ENCODE results near the gene CACNG6. TPM values are rescaled to one million over a fixed set of nuclear protein-coding genes. Genes with fewer than 3 reads are reported as not detected.

Gene CACNG6
- total and polyA plus RNA-seq, 10 of the 15 experiments (the other 5 are each of a cell fraction or from before 2014, with no cell fraction given) = 0.07 TPM; not detected in 9

- TF ChIP-seq ZBTB11 (CRISPR knock-in tag; IDR thresholded peaks at IDR 0.05) (no peak), SIN3A (IDR thresholded peaks at IDR 0.05; ENCODE audit: low read depth, low read length) (no peak), HCFC1 (IDR thresholded peaks at IDR 0.05; ENCODE audit: low read length) (no peak), NKRF (conservative IDR thresholded peaks at IDR 0.05) (no peak), IRF4 (IDR thresholded peaks at IDR 0.05; ENCODE audit: low read depth, low read length) (no peak)
- TF ChIP-seq, protein P1, sequence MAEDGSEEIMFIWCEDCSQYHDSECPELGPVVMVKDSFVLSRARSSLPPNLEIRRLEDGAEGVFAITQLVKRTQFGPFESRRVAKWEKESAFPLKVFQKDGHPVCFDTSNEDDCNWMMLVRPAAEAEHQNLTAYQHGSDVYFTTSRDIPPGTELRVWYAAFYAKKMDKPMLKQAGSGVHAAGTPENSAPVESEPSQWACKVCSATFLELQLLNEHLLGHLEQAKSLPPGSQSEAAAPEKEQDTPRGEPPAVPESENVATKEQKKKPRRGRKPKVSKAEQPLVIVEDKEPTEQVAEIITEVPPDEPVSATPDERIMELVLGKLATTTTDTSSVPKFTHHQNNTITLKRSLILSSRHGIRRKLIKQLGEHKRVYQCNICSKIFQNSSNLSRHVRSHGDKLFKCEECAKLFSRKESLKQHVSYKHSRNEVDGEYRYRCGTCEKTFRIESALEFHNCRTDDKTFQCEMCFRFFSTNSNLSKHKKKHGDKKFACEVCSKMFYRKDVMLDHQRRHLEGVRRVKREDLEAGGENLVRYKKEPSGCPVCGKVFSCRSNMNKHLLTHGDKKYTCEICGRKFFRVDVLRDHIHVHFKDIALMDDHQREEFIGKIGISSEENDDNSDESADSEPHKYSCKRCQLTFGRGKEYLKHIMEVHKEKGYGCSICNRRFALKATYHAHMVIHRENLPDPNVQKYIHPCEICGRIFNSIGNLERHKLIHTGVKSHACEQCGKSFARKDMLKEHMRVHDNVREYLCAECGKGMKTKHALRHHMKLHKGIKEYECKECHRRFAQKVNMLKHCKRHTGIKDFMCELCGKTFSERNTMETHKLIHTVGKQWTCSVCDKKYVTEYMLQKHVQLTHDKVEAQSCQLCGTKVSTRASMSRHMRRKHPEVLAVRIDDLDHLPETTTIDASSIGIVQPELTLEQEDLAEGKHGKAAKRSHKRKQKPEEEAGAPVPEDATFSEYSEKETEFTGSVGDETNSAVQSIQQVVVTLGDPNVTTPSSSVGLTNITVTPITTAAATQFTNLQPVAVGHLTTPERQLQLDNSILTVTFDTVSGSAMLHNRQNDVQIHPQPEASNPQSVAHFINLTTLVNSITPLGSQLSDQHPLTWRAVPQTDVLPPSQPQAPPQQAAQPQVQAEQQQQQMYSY (CRISPR knock-in tag; IDR thresholded peaks at IDR 0.05) = no peak
- TF ChIP-seq, protein P2, sequence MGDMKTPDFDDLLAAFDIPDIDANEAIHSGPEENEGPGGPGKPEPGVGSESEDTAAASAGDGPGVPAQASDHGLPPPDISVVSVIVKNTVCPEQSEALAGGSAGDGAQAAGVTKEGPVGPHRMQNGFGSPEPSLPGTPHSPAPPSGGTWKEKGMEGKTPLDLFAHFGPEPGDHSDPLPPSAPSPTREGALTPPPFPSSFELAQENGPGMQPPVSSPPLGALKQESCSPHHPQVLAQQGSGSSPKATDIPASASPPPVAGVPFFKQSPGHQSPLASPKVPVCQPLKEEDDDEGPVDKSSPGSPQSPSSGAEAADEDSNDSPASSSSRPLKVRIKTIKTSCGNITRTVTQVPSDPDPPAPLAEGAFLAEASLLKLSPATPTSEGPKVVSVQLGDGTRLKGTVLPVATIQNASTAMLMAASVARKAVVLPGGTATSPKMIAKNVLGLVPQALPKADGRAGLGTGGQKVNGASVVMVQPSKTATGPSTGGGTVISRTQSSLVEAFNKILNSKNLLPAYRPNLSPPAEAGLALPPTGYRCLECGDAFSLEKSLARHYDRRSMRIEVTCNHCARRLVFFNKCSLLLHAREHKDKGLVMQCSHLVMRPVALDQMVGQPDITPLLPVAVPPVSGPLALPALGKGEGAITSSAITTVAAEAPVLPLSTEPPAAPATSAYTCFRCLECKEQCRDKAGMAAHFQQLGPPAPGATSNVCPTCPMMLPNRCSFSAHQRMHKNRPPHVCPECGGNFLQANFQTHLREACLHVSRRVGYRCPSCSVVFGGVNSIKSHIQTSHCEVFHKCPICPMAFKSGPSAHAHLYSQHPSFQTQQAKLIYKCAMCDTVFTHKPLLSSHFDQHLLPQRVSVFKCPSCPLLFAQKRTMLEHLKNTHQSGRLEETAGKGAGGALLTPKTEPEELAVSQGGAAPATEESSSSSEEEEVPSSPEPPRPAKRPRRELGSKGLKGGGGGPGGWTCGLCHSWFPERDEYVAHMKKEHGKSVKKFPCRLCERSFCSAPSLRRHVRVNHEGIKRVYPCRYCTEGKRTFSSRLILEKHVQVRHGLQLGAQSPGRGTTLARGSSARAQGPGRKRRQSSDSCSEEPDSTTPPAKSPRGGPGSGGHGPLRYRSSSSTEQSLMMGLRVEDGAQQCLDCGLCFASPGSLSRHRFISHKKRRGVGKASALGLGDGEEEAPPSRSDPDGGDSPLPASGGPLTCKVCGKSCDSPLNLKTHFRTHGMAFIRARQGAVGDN (IDR thresholded peaks at IDR 0.05) = no peak
- TF ChIP-seq, protein P3, sequence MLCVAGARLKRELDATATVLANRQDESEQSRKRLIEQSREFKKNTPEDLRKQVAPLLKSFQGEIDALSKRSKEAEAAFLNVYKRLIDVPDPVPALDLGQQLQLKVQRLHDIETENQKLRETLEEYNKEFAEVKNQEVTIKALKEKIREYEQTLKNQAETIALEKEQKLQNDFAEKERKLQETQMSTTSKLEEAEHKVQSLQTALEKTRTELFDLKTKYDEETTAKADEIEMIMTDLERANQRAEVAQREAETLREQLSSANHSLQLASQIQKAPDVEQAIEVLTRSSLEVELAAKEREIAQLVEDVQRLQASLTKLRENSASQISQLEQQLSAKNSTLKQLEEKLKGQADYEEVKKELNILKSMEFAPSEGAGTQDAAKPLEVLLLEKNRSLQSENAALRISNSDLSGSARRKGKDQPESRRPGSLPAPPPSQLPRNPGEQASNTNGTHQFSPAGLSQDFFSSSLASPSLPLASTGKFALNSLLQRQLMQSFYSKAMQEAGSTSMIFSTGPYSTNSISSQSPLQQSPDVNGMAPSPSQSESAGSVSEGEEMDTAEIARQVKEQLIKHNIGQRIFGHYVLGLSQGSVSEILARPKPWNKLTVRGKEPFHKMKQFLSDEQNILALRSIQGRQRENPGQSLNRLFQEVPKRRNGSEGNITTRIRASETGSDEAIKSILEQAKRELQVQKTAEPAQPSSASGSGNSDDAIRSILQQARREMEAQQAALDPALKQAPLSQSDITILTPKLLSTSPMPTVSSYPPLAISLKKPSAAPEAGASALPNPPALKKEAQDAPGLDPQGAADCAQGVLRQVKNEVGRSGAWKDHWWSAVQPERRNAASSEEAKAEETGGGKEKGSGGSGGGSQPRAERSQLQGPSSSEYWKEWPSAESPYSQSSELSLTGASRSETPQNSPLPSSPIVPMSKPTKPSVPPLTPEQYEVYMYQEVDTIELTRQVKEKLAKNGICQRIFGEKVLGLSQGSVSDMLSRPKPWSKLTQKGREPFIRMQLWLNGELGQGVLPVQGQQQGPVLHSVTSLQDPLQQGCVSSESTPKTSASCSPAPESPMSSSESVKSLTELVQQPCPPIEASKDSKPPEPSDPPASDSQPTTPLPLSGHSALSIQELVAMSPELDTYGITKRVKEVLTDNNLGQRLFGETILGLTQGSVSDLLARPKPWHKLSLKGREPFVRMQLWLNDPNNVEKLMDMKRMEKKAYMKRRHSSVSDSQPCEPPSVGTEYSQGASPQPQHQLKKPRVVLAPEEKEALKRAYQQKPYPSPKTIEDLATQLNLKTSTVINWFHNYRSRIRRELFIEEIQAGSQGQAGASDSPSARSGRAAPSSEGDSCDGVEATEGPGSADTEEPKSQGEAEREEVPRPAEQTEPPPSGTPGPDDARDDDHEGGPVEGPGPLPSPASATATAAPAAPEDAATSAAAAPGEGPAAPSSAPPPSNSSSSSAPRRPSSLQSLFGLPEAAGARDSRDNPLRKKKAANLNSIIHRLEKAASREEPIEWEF (IDR thresholded peaks at IDR 0.05; ENCODE audit: insufficient replicate concordance, low read depth, low read length) = no peak
These were observed 12.2 kb upstream of the CACNG6 start (continued) for GRCh38 chr19:53978975-53979801.
